Endothelial cell (in vitro differentiated cells): Measurements from ENCODE around the gene SORCS2. TPM values are rescaled to one million over a fixed set of nuclear protein-coding genes. Genes with fewer than 3 reads are reported as not detected.

Source experiments
- DNase-seq: peaks from one replicate; pipeline ENCODE4 v3.0.0; 2021; ENCODE audit warnings: low spot score
- H3K27ac Mint-ChIP-seq: one replicate; pipeline ENCODE4 v1.8.0; 2021; ENCODE audit warnings: mixed read lengths, inconsistent platforms; ENCODE audit not compliant: unreplicated experiment
- H3K27me3 Mint-ChIP-seq: one replicate; pipeline ENCODE4 v1.8.0; 2021; ENCODE audit warnings: mild to moderate bottlenecking, moderate library complexity, mixed read lengths, inconsistent platforms; ENCODE audit not compliant: unreplicated experiment
- H3K36me3 Mint-ChIP-seq: one replicate; pipeline ENCODE4 v1.8.0; 2021; ENCODE audit warnings: mild to moderate bottlenecking, low read depth, mixed read lengths, inconsistent platforms; ENCODE audit not compliant: unreplicated experiment
- H3K4me1 Mint-ChIP-seq: one replicate; pipeline ENCODE4 v1.8.0; 2021; ENCODE audit warnings: mild to moderate bottlenecking, mixed read lengths, inconsistent platforms; ENCODE audit not compliant: unreplicated experiment
- H3K4me3 Mint-ChIP-seq: one replicate; pipeline ENCODE4 v1.8.0; 2021; ENCODE audit warnings: mild to moderate bottlenecking, mixed read lengths, inconsistent platforms; ENCODE audit not compliant: unreplicated experiment
- H3K9me3 Mint-ChIP-seq: one replicate; pipeline ENCODE4 v1.8.0; 2021; ENCODE audit warnings: mixed read lengths, inconsistent platforms; ENCODE audit not compliant: unreplicated experiment
- CTCF ChIP-seq: fragments of 200-600 bp; sonication (generic); IDR thresholded peaks from one replicate; pipeline ENCODE4 v1.5.0; 2021; ENCODE audit warnings: antibody characterized with exemption; ENCODE audit not compliant: unreplicated experiment
- total RNA-seq: library from RNA; stranded (reverse); fragmentation: NEBNext Ultra II Directional; extraction: Animal tissue kit (Norgen Biotek cat#: 25700); gene quantifications from one replicate; pipeline ENCODE4 v1.2.1, GENCODE V29; 2021; ENCODE audit not compliant: unreplicated experiment

Gene SORCS2
- total RNA-seq, 1 donor from 2014 or later, result 1.3 TPM

GRCh38 chr4:7732263-7732662 lies 539.9 kb downstream of the SORCS2 start:
- Mint-ChIP-seq H3K4me1 (no peaks in the 10 kb centered on the region), H3K27me3 (peaks cover 12% of the 10 kb centered on the region), H3K36me3 (no peaks in the 10 kb centered on the region), H3K9me3 (no peaks in the 10 kb centered on the region), H3K4me3 (no peak overlapping the region), H3K27ac (no peak overlapping the region)
- no peak for TF ChIP-seq CTCF
- no peak for DNase-seq

- Mint-ChIP-seq H3K27me3 (peaks cover 14% of the 10 kb centered on the region), H3K36me3 (no peaks in the 10 kb centered on the region), H3K9me3 (no peaks in the 10 kb centered on the region), H3K4me1 (no peaks in the 10 kb centered on the region), H3K27ac (no peak overlapping the region), H3K4me3 (no peak overlapping the region)
- no peak for DNase-seq
- no peak for TF ChIP-seq CTCF
Observed at GRCh38 chr4:7733201-7733600, 540.9 kb downstream of the SORCS2 start.

- Mint-ChIP-seq H3K4me3 (no peak overlapping the region), H3K36me3 (no peaks in the 10 kb centered on the region), H3K27me3 (peaks cover 14% of the 10 kb centered on the region), H3K9me3 (no peaks in the 10 kb centered on the region), H3K27ac (no peak overlapping the region), H3K4me1 (no peaks in the 10 kb centered on the region)
- DNase-seq, result no peak
- TF ChIP-seq CTCF, result no peak
Observed at GRCh38 chr4:7733801-7734650, 541.7 kb downstream of the SORCS2 start.

- Mint-ChIP-seq H3K4me3 (no peak overlapping the region), H3K4me1 (no peaks in the 10 kb centered on the region), H3K27me3 (peaks cover 14% of the 10 kb centered on the region), H3K9me3 (no peaks in the 10 kb centered on the region), H3K36me3 (no peaks in the 10 kb centered on the region), H3K27ac (no peak overlapping the region)
- TF ChIP-seq CTCF, result no peak
- no peak for DNase-seq
Observed at GRCh38 chr4:7734651-7735260, 542.4 kb downstream of the SORCS2 start.

- DNase-seq, result no peak
- no peak for TF ChIP-seq CTCF
- Mint-ChIP-seq H3K4me3 (no peak overlapping the region), H3K27me3 (peaks cover 12% of the 10 kb centered on the region), H3K27ac (no peak overlapping the region), H3K4me1 (no peaks in the 10 kb centered on the region), H3K36me3 (no peaks in the 10 kb centered on the region), H3K9me3 (no peaks in the 10 kb centered on the region)
Observed at GRCh38 chr4:7735395-7735794, 543.1 kb downstream of the SORCS2 start.
